Measurements from ENCODE around the gene TBC1D16.

Gene TBC1D16

DNA sequence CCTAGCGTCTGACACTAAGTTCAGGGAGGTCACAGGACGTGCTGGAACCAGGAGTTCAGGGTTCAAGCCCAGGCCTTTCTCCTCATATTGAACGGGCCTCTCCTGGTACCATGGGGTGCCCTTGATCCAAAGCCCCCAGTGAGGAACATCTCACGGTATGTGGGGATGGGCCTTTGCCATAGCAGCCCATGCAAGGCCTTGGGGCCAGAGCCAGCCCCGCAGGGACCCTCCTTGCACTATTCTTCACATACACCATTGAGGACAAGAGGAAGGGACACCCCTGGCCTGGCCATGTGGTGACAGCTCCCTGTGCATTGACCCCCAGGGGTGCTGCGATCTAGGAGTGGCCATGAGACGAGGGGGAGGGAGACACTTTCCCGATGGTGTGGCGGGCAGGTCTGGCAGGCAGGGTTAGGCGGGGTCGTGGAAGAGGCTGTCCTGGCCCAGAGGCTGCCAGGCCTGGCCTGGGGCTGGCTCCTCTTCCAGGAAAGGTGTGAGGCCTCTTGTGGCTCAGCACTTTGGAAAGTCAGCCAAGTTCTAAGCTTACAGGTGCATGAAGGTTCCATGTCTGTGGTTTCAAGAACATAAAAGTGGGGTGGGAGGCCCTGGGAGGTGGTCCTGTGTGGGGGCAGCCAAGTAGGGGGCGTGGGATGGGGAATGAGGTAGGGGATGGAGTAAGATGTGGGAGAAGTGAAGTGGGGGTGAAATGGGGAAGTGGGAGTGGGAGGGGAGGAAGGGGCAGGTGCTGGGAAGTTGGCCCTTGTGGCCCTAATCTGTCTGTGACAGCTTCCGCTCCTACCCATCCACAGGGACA is 107.8 kb downstream of the TBC1D16 start:
- DNase-seq (ENCODE audit: low read depth in 2 of 2), result no peak

- no peak for DNase-seq (ENCODE audit: low read depth in 2 of 2)
Observed at GRCh38 chr17:79927136-79927661, 108.5 kb downstream of the TBC1D16 start.

DNA sequence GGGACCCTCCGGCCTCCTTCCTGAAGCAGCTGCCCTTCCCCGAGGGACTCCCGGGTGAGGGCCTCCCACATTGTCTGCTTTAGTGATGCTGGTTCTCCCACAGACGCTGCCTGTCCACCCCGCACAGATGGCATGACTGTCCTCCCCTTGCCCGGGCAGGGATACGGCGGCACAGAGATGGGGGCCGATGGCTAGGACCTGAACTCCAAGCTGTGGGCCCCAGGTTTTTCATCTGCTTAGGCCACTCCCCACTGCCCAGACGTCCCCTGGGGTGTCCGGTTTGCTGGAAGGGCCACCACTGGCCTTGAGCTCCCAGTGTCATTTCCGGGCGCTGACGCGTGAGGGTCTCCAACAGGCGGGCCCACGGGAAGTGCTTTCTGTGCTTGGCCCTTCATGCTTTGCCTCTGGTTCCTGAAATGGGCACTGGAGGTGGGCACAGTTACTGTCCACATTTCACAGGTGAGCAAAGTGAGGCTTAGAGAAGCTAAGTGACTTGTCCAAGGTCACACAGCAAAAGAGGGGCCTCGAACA is 109.0 kb downstream of the TBC1D16 start:
- no peak for DNase-seq (ENCODE audit: low read depth in 2 of 2)

- DNase-seq (ENCODE audit: low read depth in 2 of 2), result no peak
Observed at GRCh38 chr17:79926142-79926604, 109.5 kb downstream of the TBC1D16 start.

DNA sequence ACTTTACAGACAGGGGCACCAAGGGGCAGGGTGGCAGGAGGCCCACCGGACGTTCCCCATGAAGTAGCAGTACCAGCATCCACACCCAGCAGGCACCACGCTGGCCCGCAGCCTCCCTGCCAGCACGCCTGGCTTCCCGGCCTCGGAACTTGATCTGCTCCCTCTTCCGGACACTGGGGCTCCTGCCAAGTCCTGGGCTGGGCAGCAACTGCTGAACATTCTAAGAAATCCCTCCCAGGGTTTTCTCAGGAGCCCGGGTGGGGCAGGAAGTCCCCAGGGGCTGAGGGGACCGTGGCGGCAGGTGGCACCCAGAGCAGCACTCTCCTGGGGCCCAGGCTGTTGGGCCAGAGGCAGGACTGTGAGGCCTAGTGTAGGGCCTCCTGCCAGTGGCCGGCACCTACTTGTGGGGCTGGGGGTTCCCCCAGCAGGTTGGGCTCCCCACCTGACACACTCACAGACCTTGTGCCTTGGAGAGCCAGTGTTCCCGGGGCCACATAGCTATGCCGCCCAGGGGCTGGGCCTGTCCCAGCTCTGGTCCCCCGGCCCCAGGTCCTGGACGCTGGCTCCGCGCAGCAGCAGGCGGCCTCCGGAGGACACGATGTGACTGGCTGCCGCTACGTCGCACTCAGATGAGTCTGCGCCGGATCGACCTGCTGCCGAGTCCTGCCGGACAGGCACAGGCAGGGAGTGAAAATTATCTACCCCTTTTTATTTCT is 110.3 kb downstream of the TBC1D16 start:
- no peak for DNase-seq (ENCODE audit: low read depth in 2 of 2)

DNA sequence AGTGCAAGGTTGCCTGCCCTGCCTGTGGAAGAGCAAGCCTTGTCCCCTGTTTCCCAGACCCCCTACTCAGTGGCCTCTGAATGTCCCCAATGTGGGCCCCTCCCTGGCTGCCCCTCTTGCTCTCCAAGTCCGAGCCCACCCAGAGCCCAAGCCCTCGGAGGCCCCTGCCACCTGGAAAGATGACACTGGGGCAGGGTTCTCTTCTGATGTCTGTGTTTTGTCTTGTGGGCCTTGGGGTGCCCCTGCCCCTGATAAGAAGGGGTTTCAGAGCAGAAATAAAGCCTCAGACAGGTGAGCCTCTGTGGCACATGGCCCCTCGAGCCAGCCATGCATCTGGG is 111.1 kb downstream of the TBC1D16 start:
- DNase-seq (ENCODE audit: low read depth in 2 of 2), result no peak

- DNase-seq (ENCODE audit: low read depth in 2 of 2), result no peak
Observed at GRCh38 chr17:79923974-79924638, 111.6 kb downstream of the TBC1D16 start.

GRCh38 chr17:79922798-79923197 is 112.9 kb downstream of the TBC1D16 start:
- DNase-seq (ENCODE audit: low read depth in 2 of 2), result no peak

GRCh38 chr17:79922116-79922601 is 113.5 kb downstream of the TBC1D16 start:
- DNase-seq (ENCODE audit: low read depth in 2 of 2), result no peak

- DNase-seq (ENCODE audit: low read depth in 2 of 2), result no peak
Observed at GRCh38 chr17:79921411-79922115, 114.1 kb downstream of the TBC1D16 start.

- no peak for DNase-seq (ENCODE audit: low read depth in 2 of 2)
Observed at GRCh38 chr17:79920751-79921410, 114.8 kb downstream of the TBC1D16 start.

DNA sequence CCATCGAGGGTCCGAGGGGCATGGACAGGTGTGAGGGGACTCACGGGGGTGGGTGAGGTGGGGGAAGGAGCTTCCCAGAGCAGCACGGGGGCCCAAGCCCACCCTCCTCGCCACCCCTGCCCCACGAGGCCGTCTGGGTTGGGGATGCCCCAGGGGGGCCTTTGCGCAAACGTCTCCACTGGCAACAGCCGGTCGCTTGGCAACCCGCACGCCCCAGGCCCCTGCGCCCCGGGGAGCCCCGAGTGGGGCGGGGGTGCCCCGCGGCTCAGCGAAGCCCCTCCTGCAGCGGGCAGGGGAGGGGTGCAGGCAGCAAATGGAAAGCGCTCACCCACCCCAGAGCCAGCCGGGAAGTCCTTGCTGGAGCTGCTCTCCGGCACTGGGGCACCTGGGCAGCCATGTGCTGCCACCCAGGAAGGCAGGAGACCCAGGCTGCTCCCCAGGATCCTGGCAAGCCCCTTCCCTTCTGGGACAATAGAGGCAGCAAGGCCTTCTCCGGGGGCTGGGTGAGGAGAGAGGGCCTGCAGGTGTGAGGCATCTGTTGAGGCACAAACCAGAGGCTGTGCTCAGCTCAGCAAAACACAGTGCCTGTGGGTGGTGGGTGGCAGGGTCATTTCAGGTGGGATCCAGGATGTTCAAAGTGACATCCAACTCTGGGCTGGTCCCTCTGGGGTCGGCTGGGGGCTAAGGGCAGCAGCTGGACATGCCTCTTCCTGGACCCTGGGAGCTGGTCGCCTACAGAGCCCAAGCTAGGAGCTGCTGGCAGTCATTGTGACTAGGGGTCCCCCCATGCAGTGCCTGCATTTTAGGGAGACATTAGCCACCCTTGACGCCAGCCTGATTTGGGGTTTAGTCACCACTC is 115.6 kb downstream of the TBC1D16 start:
- no peak for DNase-seq (ENCODE audit: low read depth in 2 of 2)

GRCh38 chr17:79919164-79919585 is 116.5 kb downstream of the TBC1D16 start:
- DNase-seq (ENCODE audit: low read depth in 2 of 2), result no peak

DNA sequence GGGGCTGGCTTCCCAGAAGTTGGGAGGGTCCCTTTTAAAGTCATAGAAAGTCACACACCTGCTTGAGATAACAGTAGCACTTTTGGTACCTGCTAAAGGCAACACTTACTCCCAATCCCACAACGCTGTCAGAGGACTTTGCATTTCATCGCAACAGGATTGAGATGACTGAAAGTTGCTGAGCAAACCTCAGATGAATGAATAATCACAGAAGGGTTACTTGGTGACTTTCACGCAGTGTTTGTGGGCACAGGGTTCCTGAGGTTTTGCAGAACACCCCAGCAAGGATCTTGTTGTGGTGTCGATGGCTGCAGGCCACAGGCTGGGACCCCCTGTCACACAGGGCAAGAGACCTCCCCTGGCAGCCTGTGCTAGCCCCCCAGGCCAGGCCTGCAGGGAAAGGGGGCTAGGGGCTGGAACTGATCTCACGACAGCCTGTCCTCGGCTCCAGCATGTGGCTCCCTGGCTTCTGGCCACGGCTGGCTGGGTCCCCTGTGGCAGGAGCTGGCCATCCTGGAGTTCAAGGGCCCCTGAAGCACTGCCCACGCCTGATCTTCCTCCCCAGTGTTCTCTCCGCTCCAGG is 117.0 kb downstream of the TBC1D16 start:
- no peak for DNase-seq (ENCODE audit: low read depth in 2 of 2)

GRCh38 chr17:79917902-79918484 is 117.7 kb downstream of the TBC1D16 start:
- DNase-seq (ENCODE audit: low read depth in 2 of 2), result no peak

- DNase-seq (ENCODE audit: low read depth in 2 of 2), result no peak
Observed at GRCh38 chr17:79916991-79917901, 118.4 kb downstream of the TBC1D16 start.

- no peak for DNase-seq (ENCODE audit: low read depth in 2 of 2)
Observed at GRCh38 chr17:79916506-79916905, 119.2 kb downstream of the TBC1D16 start.

DNA sequence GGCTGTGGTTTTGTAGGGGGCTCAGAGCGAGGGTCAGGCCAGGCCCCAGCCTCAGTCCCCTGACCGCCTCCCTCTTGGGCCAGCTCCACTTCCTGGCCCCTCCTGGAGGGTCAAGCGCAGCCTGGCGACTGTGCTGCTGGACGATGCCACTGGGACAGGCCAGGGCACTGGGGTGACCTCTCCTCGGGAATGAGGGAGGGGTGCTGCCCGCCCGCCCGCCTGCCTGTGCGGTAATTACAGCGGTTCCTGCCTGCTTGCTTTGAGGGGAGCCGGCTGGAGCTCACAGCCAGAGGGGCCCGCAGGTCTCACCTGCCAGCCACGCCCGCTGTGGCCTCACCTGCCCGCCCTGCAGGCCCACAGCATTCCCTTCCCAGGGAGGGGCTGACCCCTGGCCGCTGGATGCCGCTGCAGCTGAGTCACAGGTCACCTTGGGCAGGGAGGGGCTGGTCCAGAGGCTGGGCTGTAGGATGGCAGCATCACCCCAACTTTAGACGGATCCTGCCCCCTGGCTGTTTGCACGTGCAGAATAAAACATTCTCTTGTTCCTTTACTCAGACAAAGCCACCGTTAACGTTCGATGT is 119.7 kb downstream of the TBC1D16 start:
- no peak for DNase-seq (ENCODE audit: low read depth in 2 of 2)
